Liver (tissue), 9 donors: Measurements from ENCODE around the gene TRIM69. TPM values are rescaled to one million over a fixed set of nuclear protein-coding genes. Genes with fewer than 3 reads are reported as not detected.

ENCODE experiments used
- DNase-seq: peaks from one replicate; pipeline ENCODE4 v3.0.0-alpha.2; 2017; ENCODE audit warnings: low spot score
- H3K27ac ChIP-seq, 2 donors: one replicate each; pipeline ENCODE4 v1.7.0; 2013; ENCODE audit warnings: inconsistent platforms in 2 of 2, low read length in 2 of 2, control low read depth in 1 of 2, low read depth in 1 of 2, mild to moderate bottlenecking in 1 of 2
- H3K27me3 ChIP-seq, 4 donors: one replicate each; pipeline versions ENCODE4 v1.6.1 to v1.7.0; 2013; ENCODE audit warnings: low read length in 3 of 4, inconsistent platforms in 1 of 4, mild to moderate bottlenecking in 1 of 4, moderate library complexity in 1 of 4; ENCODE audit not compliant: control insufficient read depth in 4 of 4, insufficient read depth in 4 of 4
- H3K36me3 ChIP-seq, 4 donors: one replicate each; pipeline versions ENCODE4 v1.6.1 to v1.7.0; 2013; ENCODE audit warnings: low read length in 3 of 4, mild to moderate bottlenecking in 3 of 4, low read depth in 1 of 4, moderate library complexity in 1 of 4; ENCODE audit not compliant: control insufficient read depth in 4 of 4, insufficient read depth in 3 of 4
- H3K4me1 ChIP-seq, 4 donors: one replicate each; pipeline versions ENCODE4 v1.6.1 to v1.7.0; 2013; ENCODE audit warnings: low read length in 3 of 4, mild to moderate bottlenecking in 3 of 4, moderate library complexity in 1 of 4; ENCODE audit not compliant: control insufficient read depth in 4 of 4, insufficient read depth in 4 of 4
- H3K4me3 ChIP-seq, 3 donors: one replicate each; pipeline versions ENCODE4 v1.6.1 to v1.7.0; 2013; ENCODE audit warnings: low read length in 3 of 3, control low read depth in 1 of 3, low read depth in 1 of 3, mild to moderate bottlenecking in 1 of 3
- H3K9ac ChIP-seq, 2 donors: one replicate each; pipeline ENCODE4 v1.7.0; 2013; ENCODE audit warnings: low read length in 2 of 2, mild to moderate bottlenecking in 2 of 2, moderate library complexity in 2 of 2, control low read depth in 1 of 2, low read depth in 1 of 2
- H3K9me3 ChIP-seq, 4 donors: one replicate each; pipeline versions ENCODE4 v1.6.1 to v1.7.0; 2013; ENCODE audit warnings: low read length in 3 of 4; ENCODE audit not compliant: control insufficient read depth in 4 of 4
- FOXA1 ChIP-seq: IDR thresholded peaks from 2 replicates; pipeline ENCODE4 v1.6.1; 2016; ENCODE audit warnings: antibody characterized with exemption
- FOXA2 ChIP-seq: IDR thresholded peaks from 2 replicates; pipeline ENCODE4 v1.6.1; 2016; ENCODE audit warnings: antibody characterized with exemption
- GABPA ChIP-seq, 2 donors: IDR thresholded peaks in 1 of 2; conservative IDR thresholded peaks in 1 of 2; 2 replicates each; pipeline ENCODE4 v1.6.1; 2016; ENCODE audit warnings: antibody characterized with exemption in 2 of 2, mild to moderate bottlenecking in 1 of 2, moderate library complexity in 1 of 2
- HNF4A ChIP-seq, 2 donors: conservative IDR thresholded peaks; 2 replicates each; pipeline ENCODE4 v1.6.1; 2016; ENCODE audit warnings: antibody characterized with exemption in 2 of 2, mild to moderate bottlenecking in 2 of 2
- HNF4G ChIP-seq: IDR thresholded peaks from 2 replicates; pipeline ENCODE4 v1.6.1; 2016; ENCODE audit warnings: antibody characterized with exemption
- JUND ChIP-seq, 2 donors: IDR thresholded peaks; 2 replicates each; pipeline ENCODE4 v1.6.1; 2016; ENCODE audit warnings: antibody characterized with exemption in 2 of 2
- NR2F2 ChIP-seq: IDR thresholded peaks from 2 replicates; pipeline ENCODE4 v1.6.1; 2016; ENCODE audit warnings: antibody characterized with exemption
- RAD21 ChIP-seq, 2 donors: IDR thresholded peaks; 2 replicates each; pipeline ENCODE4 v1.6.1; 2016; ENCODE audit warnings: antibody characterized with exemption in 2 of 2, mild to moderate bottlenecking in 2 of 2
- SP1 ChIP-seq: IDR thresholded peaks from 2 replicates; pipeline ENCODE4 v1.6.1; 2018; ENCODE audit warnings: antibody characterized with exemption, mild to moderate bottlenecking
- WGBS: extraction: QIAGEN DNeasy Blood & Tissue Kit; methylation state at CpG from one replicate; pipeline ENCODE4 v1.1.7; 2013; 5-methylcytosine and 5-hydroxymethylcytosine counted together
- polyA plus RNA-seq, 2 donors: library from polyadenylated mRNA; stranded (reverse) in 1 of 2; unstranded in 1 of 2; fragments of 200-250 nt in 1 of 2; fragments of >200 nt in 1 of 2; fragmentation: Nextera tagmentation in 1 of 2; extraction: Ambion mirVana in 1 of 2; gene quantifications; one replicate each; pipeline versions ENCODE4 v1.2.1 to v1.2.3, GENCODE V29; 2013 to 2015
- total RNA-seq, 2 donors: library from RNA; depleted of rRNA; stranded (reverse); fragments of >200 nt; gene quantifications; one replicate each; pipeline ENCODE4 v1.2.3, GENCODE V29; 2014
- TF ChIP-seq, protein P1 (sequence below): IDR thresholded peaks from 2 replicates; pipeline ENCODE4 v1.6.1; 2016; ENCODE audit warnings: antibody characterized with exemption
- TF ChIP-seq, protein P2 (sequence below): fragments of 150-350 bp; IDR thresholded peaks from 2 replicates; pipeline ENCODE4 v1.5.1; 2017; ENCODE audit warnings: improper control_type of control experiment, low read depth, low read length; ENCODE audit not compliant: missing input control
- TF ChIP-seq, protein P3 (sequence below): IDR thresholded peaks from 2 replicates; pipeline ENCODE4 v1.6.1; 2016; ENCODE audit warnings: antibody characterized with exemption, mild to moderate bottlenecking
- TF ChIP-seq, protein P4 (sequence below): IDR thresholded peaks from 2 replicates; pipeline ENCODE4 v1.6.1; 2016; ENCODE audit warnings: antibody characterized with exemption
- TF ChIP-seq, protein P5 (sequence below): IDR thresholded peaks from 2 replicates; pipeline ENCODE4 v1.6.1; 2016; ENCODE audit warnings: antibody characterized with exemption
- donor health status: healthy.
- donor health status: healthy.
- donor health status: healthy.
- donor health status: healthy.
- donor health status: healthy.

The TRIM69 gene
- total and polyA plus RNA-seq, 4 donors: 3.6 to 10.0 (median 5.3) TPM

DNA sequence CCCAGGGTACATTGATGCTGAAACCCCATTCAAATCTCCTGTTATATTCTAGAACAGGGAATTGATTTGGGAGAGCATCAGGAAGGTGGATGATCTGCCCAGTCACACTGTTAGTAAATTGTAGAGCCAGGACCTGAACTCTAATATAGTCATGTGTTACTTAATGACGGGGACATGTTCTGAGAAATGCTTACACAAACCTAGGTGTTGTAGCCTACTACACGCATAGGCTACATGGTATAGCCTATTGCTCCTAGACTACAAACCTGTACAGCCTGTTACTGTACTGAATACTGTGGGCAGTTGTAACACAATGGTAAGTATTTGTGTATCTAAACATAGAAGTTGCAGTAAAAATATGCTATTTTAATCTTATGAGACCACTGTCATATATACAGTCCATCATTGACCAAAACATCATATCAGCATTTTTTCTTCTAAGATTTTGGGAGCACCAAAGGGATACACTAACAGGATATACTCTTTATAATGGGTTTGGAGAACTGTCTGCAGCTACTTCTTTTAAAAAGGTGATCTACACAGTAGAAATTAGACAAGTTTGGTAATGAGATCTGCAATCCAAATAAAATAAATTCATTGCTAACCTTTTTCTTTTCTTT is 19.2 kb upstream of the TRIM69 start:
- peaks cover 11 to 43% (median 40%) of the 10 kb centered on the region in 4 donors for H3K36me3 ChIP-seq
- WGBS: 79% methylated on average over 2 of the region's 2 CpGs
- H3K4me1 ChIP-seq: peaks cover 1 to 17% (median 10%) of the 10 kb centered on the region in 4 donors
- H3K4me3 ChIP-seq: no peak overlapping the region
- no peak overlapping the region for H3K9ac ChIP-seq
- no peak for DNase-seq
- TF ChIP-seq FOXA2 (no peak), HNF4A (conservative IDR thresholded peaks at IDR 0.05) (no peak), RAD21 (IDR thresholded peaks at IDR 0.05) (no peak), GABPA (IDR thresholded peaks at IDR 0.05 in 1 of 2, conservative IDR thresholded peaks at IDR 0.05 in 1 of 2) (no peak), NR2F2 (no peak), SP1 (no peak)
- TF ChIP-seq, protein P1, sequence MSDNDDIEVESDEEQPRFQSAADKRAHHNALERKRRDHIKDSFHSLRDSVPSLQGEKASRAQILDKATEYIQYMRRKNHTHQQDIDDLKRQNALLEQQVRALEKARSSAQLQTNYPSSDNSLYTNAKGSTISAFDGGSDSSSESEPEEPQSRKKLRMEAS: no peak
- TF ChIP-seq, protein P2, sequence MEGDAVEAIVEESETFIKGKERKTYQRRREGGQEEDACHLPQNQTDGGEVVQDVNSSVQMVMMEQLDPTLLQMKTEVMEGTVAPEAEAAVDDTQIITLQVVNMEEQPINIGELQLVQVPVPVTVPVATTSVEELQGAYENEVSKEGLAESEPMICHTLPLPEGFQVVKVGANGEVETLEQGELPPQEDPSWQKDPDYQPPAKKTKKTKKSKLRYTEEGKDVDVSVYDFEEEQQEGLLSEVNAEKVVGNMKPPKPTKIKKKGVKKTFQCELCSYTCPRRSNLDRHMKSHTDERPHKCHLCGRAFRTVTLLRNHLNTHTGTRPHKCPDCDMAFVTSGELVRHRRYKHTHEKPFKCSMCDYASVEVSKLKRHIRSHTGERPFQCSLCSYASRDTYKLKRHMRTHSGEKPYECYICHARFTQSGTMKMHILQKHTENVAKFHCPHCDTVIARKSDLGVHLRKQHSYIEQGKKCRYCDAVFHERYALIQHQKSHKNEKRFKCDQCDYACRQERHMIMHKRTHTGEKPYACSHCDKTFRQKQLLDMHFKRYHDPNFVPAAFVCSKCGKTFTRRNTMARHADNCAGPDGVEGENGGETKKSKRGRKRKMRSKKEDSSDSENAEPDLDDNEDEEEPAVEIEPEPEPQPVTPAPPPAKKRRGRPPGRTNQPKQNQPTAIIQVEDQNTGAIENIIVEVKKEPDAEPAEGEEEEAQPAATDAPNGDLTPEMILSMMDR: no peak
- TF ChIP-seq, protein P3, sequence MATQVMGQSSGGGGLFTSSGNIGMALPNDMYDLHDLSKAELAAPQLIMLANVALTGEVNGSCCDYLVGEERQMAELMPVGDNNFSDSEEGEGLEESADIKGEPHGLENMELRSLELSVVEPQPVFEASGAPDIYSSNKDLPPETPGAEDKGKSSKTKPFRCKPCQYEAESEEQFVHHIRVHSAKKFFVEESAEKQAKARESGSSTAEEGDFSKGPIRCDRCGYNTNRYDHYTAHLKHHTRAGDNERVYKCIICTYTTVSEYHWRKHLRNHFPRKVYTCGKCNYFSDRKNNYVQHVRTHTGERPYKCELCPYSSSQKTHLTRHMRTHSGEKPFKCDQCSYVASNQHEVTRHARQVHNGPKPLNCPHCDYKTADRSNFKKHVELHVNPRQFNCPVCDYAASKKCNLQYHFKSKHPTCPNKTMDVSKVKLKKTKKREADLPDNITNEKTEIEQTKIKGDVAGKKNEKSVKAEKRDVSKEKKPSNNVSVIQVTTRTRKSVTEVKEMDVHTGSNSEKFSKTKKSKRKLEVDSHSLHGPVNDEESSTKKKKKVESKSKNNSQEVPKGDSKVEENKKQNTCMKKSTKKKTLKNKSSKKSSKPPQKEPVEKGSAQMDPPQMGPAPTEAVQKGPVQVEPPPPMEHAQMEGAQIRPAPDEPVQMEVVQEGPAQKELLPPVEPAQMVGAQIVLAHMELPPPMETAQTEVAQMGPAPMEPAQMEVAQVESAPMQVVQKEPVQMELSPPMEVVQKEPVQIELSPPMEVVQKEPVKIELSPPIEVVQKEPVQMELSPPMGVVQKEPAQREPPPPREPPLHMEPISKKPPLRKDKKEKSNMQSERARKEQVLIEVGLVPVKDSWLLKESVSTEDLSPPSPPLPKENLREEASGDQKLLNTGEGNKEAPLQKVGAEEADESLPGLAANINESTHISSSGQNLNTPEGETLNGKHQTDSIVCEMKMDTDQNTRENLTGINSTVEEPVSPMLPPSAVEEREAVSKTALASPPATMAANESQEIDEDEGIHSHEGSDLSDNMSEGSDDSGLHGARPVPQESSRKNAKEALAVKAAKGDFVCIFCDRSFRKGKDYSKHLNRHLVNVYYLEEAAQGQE: no peak
- TF ChIP-seq, protein P4, sequence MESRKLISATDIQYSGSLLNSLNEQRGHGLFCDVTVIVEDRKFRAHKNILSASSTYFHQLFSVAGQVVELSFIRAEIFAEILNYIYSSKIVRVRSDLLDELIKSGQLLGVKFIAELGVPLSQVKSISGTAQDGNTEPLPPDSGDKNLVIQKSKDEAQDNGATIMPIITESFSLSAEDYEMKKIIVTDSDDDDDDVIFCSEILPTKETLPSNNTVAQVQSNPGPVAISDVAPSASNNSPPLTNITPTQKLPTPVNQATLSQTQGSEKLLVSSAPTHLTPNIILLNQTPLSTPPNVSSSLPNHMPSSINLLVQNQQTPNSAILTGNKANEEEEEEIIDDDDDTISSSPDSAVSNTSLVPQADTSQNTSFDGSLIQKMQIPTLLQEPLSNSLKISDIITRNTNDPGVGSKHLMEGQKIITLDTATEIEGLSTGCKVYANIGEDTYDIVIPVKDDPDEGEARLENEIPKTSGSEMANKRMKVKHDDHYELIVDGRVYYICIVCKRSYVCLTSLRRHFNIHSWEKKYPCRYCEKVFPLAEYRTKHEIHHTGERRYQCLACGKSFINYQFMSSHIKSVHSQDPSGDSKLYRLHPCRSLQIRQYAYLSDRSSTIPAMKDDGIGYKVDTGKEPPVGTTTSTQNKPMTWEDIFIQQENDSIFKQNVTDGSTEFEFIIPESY: no peak
- TF ChIP-seq, protein P5, sequence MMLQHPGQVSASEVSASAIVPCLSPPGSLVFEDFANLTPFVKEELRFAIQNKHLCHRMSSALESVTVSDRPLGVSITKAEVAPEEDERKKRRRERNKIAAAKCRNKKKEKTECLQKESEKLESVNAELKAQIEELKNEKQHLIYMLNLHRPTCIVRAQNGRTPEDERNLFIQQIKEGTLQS: no peak
- H3K27me3 ChIP-seq: no peaks in the 10 kb centered on the region
- H3K27ac ChIP-seq: no peak overlapping the region
- no peaks in the 10 kb centered on the region for H3K9me3 ChIP-seq

DNA sequence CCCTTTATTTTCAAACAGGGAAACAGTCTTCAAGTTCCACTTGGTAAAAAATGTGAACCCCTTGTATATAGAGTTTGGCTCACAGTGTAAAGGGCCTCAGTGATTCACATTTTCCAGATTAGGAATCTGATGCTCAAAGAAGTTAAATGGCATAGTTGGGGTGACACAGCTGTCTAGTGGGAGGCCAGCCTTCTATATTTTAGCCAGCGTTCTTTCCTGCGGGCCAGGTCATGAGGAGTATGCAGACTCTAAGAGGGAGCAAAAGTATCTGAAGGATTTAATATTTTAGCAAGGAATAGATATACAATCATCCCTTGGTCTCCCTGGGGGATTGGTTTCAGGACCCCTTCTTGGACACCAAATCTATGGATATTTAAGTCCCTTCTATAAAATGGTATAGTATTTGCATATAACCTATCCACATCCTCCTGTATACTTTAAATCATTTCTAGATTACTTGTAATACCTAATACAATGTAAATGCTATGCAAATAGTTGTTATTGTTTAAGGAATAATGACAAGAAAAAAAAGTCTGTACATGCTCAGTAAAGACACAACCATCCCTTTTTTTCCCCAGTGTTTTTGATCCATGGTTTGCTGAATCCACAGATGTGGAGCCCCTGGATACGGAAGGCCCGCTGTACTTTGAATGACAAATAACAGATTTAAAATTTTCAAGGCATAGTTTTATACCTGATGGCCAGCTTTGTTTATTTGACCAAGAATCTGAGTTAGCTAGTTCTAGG is 18.0 kb upstream of the TRIM69 start:
- Histone ChIP-seq H3K27ac (no peak overlapping the region), H3K9me3 (no peaks in the 10 kb centered on the region), H3K27me3 (no peaks in the 10 kb centered on the region), H3K9ac (no peak overlapping the region), H3K4me3 (no peak overlapping the region), H3K4me1 (peaks cover 1 to 15% (median 9%) of the 10 kb centered on the region in 4 donors), H3K36me3 (peaks cover 11 to 43% (median 40%) of the 10 kb centered on the region in 4 donors)
- WGBS: 68% methylated on average over 4 of the region's 4 CpGs
- TF ChIP-seq, protein P1: no peak
- TF ChIP-seq HNF4G (no peak), FOXA1 (no peak), SP1 (no peak), RAD21 (IDR thresholded peaks at IDR 0.05) (no peak), JUND (IDR thresholded peaks at IDR 0.05) (no peak)
- TF ChIP-seq, protein P4: no peak
- TF ChIP-seq, protein P3: no peak
- DNase-seq: no peak
